HUDEP-2 (cell line): ENCODE results near the gene ZSCAN10.
"Not testable (repeated sequence)": the region's sequence is repeated elsewhere in the genome, so short reads cannot be mapped to it uniquely, and the experiment has no call there.

Experiments
- DNase-seq, 76 experiments: peaks; one replicate each; lab custom pipeline; 2025; ENCODE audit not compliant: unreplicated experiment in 76 of 76; lab: John Stamatoyannopoulos, UW

Gene ZSCAN10

DNA sequence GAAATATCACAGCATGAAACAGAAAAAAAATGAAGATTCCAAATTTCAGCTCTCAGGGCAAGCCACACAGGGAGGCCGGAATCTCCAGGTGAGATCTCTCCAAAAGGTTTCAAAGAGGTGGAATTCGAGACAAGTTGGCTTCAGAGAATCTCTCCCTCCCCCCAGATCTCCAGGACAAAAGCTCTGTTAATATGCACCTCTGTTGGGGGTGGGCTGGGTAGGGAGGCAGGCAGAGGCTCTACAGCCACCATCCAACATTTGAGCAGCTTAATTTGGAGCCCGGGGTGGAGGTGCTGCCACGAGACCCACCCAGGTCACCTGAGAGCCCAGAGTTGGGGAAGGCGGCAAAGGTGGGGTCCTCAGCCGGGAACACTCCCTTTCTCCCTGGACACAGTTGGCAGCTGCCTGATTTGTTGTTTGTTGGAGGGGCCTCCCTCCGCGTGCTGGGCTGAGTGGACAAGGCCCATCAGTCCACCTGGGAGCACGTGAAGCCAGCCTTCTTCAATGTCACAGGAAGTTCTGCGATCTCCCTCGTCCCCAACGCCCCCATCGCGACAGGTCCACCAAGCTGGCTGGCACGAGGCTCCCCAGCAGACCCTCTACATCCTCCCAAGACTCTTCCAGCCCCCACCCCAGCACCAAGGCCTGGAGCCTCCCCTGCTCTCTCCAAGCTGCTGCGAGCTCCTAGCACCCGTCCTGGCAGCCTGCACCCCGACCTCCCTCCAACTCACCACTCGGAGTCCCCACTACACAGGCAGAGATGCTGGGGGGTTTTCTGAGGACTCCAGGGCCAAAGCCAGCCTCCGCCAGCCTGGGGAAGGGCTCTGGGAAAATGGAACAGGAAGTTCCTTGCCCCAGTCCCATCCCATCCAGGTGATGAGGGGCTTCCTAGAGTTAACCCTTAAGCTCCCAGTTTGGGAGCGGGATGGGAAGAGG is at the start of gene ZSCAN10:
ZSCAN10 (minus strand) TSS at position 836 of the 936 bp plus-strand sequence. CDS start 6,357 bp downstream, outside the sequence.
- no peak for DNase-seq

DNA sequence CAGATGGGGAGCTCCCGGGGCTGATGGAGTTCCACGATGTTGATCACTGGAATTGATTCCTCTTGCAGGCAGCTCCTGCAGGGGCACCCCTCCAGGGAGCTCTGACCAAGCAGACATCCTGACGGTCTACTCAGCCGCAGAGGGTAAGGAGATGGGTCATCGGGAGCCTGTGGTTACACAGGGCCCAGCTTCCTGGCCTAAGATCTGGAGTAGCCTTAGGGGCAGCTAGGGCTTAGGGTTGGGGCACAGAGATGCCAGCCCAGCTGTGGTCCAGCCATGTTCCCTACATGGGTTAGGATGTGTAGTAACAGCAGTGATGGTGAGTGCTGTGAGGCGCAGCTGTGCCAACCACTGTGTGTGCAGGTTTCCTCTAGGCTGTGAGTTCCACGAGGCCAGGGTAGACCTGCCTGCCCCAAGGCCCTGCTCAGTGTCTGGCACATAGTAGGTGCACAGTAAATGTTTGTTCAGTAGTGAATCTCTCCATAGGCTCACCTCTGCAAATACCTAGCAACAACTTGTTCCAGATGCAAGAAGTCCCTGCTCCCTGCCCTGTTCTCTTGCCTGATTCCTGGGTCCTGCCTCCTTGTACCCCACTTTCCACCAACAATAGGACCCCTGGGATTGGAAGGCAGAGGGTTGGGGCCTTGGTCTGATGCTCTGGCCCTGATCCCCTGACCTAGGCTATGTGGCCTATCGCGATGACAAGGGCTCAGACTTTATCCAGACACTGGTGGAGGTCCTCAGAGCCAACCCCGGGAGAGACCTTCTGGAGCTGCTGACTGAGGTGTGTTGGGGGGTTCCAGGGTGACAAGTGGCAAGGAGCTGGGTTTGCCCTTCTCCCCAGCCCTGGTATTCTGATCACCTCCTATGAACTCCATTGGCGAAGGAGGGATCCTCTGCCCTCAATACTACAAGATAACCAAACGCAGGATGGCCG is 49.4 kb upstream of the ZSCAN10 start:
- DNase-seq = no peak

DNA sequence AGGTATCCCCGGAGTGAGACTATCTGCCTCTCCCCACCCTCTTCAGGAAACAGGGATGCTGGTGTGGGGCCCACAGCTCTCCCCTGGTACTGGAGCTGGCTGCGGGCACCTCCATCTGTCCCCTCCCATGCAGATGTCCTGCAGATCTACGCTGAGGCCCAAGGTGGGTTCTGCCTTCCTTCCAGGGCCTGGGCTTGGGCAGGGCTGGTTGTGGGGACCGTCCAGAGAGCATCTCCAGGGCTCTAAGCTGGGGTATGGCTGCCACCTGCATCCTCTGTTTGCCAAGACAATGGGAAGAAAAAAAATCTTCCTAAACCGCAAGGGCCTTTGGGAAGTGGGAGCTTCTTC is 48.6 kb upstream of the ZSCAN10 start:
- no peak for DNase-seq

DNA sequence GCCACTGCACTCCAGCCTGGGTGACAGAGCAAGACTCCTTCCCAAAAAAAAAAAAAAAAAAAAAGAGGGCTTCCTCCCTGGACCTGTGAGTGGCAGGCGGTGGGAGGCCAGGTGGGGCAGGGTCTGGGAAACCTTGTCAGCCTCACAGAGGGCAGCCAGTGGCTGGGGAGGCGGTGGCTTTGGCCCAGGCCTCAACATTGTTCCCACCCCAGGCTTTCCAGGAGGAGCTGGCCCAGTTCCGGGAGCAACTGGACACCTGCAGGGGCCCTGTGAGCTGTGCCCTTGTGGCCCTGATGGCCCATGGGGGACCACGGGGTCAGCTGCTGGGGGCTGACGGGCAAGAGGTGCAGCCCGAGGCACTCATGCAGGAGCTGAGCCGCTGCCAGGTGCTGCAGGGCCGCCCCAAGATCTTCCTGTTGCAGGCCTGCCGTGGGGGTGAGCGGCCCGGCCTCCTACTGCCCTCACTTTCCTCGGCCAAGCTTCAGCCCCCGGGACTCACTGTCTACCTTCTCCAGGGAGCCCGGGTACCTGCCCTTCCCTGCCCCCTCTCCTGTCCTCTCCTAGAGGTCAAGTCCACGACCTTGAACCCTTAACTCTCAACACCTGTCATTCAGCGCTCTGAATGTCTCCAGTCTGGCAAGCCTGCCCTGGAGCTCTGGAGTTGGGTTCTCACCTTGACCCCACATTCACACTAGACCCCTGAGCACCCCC is 48.1 kb upstream of the ZSCAN10 start:
- no peak for DNase-seq

DNA sequence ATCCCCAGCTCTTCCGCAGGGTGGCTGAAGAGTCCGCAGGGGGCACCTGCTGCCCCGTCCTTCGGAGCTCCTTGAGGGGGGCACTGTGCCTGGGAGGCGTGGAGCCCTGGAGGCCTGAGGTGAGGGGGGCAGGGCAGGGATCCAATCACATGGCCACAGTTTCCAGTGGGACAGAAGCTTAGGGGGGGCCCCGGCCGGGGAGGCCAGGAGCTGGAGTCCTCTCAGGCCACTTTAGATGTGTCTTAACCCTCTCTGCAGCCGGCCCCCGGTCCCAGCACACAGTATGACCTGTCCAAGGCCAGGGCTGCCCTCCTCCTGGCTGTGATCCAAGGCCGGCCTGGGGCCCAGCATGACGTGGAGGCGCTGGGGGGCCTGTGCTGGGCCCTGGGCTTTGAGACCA is 46.6 kb upstream of the ZSCAN10 start:
- DNase-seq = no peak

DNA sequence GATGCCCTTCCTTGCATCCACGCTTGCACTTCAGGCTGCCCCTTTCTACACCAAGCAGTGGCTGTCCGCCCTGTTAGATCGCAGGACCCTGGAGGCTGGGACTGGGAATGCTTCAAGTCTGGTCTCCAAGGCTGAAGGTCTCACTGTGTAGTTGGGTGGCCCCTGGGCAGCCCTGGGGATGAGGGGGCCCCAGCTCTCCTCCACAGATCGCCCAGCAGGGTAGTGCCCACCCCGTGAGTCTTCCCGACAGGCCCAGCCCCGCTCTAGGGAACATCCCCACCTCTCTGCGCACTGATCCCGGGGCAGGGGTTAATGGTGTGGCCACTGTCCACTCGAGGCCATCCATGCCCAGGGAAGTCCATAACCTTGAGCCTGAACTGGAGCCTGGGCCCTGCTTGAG is 46.1 kb upstream of the ZSCAN10 start:
- no peak for DNase-seq

DNA sequence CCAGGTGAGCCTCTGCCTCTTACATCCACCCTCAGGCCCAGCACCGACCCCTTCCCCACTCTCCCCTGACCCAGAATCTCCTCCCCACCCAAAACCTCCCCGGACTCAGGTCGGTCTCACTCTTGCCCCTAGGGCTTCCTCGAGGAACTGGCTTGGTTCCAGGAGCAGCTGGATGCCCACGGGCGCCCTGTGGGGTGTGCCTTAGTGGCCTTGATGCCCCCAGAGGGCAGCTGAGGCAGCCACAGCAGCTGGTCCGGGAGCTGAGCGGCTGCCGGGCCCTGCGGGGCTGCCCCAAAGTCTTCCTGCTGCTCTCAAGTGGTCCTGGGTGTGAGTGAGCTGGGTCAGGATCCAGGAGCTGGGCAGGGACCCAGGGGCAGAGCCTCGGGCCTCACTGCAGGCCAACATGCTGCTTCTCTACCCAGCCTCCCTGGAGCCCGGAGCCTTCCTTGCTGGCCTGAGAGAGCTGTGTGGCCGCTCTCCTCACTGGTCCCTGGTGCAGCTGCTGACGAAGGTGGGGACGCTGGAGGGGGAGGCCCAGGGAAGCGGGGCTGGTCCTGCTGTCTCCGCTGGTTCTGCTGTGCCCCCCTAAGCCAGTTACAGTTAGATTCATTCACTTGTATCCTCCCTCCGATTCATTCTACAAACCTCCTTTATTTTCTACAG is 45.4 kb upstream of the ZSCAN10 start:
- no peak for DNase-seq

DNA sequence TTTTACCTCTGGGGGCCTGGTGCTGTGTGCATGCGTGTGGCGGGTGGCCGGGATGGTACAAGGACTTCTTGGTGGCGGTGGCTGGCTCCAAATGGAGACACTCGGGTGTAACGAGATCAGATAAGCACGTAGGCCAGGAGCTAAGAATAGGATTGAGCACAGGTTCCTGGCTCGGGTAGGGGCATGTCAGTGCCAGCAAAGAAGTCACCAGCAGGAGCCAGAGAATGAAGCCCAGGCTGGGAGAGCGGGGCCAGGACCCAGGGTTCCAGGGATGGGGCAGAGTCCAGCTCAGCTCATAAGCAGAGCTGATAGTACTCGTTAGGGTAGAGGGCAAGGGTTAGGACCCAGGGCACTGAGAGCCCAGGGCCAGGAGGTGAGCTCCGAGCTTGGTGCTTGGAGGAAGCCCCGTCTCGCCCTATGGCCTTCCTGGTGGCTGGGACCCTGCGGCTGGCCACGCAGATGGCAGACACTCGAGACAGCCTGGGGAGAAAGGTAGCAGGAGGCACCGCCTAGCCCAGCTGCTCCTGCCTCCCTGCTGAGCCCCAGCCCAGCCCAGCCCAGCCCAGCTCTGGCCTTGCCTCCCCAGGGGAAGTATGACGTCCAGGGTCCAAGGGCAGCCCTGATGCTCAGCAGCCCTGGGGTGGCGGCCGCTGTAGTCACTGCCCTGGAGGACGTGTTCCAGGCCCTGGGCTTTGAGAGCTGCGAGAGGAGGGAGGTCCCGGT is 44.7 kb upstream of the ZSCAN10 start:
- no peak for DNase-seq

DNA sequence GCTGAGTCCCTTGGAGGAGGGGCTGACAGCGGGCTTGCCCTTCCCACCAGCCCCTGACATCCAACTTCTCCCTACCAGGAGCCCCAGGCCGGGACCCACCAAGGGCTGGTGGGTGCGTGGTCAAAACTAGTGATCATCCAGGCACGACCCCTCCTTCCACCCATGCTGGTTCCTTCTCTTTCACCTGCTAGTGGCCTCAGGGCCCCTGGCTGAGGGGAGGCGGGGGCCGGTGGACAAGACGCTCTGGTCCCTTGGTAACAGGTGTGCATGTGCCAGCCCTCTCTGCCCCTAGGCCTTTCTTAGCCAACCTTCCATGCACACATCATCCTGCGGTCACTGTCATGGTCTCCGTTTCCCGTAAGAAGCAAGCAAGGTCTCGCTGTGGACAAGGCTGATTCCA is 44.1 kb upstream of the ZSCAN10 start:
- no peak for DNase-seq

DNA sequence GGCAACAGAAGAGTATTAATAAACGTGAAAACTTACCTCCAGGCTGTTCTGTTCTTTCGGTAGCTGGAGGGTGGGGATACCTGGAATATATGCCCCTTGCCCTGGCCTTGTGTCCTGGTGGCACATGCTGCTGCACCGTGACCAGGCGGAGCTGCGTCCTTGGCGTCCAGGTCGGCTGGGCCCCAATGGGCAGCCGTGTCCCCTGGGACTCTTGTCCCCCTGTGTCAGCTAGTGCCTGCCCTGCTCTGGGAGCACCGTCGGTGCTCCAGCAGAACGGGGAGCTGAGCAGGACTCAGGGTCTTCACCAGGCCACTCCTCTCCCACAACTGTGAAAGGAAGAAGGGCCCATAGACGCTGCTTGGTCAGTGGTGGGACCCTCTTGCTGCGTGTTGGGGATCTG is 43.7 kb upstream of the ZSCAN10 start:
- no peak for DNase-seq

DNA sequence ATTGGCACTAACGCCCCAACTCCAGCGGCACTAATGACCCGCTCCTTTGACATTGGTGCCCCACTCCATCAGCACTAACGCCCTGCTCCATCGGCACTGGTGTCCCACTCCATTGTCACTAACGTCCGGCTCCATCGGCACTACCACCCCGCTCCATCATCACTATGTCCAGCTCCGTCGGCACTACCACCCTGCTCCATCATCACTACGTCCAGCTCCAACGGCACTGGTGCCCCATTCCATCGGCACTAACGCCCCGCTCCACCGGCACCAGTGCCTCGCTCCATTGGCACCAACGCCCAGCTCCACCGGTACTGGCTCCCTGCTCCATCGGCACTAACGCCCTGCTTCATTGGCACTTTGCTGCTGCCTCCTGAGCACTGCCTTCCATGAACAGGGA is 43.2 kb upstream of the ZSCAN10 start:
- DNase-seq = no peak

DNA sequence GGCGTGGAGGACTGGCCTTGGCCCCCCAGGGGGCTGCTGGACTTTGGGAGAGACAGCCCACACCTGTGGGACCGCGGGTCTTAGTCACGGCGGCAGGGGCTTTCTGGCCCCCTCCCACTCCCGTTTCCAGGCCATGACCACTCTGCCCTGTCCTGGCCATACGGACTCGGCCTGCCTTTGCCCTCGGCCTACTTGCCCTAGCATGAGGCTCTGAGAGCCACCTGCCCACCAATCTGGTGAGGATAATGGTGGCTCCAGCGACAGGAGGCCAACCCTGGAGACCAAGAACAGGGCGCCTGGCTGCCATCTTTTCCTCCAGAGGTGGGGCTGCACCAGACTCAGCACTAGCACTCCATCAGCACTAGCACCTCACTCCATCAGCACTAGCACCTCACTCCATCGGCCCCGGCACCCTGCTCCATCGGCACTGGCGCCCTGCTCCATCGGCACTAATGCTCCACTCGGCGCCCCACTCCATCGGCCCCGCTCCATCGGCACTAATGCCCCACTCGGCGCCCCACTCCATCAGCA is 42.8 kb upstream of the ZSCAN10 start:
- no peak for DNase-seq

DNA sequence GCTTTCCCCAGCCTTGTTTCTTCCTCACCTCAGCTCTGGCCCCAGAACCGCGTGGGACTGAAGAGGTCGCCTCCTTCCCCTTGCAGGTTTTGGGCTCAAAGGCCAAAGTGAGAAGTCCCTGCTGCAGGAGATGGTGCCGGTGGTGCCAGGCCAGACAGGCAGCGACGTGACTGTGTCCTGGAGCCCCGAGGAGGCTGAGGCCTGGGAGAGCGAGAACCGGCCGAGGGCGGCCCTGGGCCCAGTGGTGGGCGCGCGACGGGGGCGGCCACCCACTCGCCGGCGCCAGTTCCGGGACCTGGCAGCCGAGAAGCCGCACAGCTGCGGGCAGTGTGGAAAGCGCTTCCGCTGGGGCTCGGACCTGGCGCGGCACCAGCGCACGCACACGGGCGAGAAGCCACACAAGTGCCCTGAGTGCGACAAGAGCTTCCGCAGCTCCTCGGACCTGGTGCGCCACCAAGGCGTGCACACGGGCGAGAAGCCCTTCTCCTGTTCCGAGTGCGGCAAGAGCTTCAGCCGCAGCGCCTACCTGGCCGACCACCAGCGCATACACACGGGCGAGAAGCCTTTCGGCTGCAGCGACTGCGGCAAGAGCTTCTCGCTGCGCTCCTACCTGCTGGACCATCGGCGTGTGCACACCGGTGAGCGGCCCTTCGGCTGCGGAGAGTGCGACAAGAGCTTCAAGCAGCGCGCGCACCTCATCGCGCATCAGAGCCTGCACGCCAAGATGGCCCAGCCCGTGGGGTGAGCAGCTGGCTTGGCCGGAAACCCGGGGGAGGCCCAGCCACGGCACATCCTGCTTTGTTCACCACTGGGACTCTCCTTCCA is 41.7 kb upstream of the ZSCAN10 start:
- no peak for DNase-seq

DNA sequence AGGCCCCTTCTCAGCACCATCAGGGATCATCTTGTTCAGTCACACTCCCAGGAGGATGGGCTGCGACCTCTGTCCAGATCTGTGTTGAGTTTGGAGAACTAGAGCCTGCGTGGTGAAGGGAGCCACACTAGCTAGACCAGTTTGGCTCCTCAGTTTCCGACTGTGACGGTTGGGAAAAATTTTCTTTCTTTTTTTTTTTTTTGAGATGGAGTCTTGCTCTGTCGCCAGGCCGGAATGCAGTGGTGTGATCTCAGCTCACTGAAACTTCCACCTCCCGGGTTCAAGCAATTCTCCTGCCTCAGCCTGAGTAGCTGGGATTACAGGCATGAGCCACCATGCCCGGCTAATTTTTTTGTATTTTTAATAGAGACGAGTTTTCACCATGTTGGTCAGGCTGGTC is 40.5 kb upstream of the ZSCAN10 start:
- DNase-seq = not testable (repeated sequence)

DNA sequence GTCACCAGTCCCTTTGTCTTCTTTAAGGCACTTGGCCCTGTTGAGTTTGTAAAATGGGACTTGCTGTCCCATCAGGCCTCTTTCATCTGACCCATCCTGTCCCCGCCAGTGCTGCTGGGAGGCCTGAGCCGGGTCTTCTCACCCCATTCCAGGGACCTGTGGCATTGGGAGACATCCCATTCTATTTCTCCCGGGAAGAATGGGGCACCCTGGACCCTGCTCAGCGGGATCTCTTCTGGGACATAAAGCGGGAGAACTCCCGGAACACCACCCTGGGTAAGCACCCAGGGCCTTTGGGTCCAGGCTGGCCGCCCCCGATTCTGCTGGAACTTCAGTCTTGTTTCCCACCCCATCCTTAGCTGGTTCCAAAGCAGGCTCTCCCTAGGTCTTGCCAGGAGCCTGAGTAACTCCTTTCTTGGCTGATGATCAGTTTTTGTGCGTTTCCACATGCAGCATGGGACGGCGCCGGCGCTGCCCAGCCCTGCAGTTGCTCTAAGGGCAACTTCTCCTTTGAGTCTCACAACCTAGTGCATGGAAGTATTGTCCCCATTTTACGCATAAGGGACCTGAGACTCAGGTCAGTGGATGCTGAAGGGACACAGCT is 39.8 kb upstream of the ZSCAN10 start:
- DNase-seq = no peak

DNA sequence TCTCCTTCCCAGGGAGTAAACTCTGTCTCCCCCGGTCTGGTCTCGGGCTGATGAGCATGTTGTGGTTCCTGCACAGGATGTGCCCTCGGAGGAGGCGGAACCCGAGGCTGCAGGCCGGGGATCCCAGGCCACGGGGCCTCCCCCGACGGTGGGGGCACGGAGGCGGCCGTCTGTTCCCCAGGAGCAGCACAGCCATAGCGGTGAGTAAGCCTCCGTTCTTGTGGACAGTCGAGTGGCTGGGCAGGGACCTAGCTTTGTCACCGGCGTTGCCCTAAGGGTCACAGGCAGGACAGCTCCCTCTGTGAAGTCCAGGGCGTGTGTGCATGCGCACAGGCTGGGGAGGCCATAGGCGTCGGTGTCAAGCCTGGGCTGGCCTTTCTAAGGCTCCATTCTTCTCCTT is 39.2 kb upstream of the ZSCAN10 start:
- no peak for DNase-seq

DNA sequence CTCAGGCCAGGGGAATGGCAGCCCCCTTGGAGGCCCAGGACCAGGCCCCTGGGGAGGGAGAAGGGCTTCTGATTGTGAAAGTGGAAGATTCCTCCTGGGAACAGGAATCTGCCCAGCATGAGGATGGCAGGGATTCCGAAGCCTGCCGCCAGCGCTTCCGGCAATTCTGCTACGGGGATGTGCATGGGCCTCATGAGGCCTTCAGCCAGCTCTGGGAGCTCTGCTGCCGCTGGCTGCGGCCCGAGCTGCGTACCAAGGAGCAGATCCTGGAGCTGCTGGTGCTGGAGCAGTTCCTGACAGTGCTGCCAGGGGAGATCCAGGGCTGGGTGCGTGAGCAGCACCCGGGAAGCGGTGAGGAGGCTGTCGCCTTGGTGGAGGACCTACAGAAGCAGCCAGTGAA is 38.2 kb upstream of the ZSCAN10 start:
- DNase-seq = no peak

DNA sequence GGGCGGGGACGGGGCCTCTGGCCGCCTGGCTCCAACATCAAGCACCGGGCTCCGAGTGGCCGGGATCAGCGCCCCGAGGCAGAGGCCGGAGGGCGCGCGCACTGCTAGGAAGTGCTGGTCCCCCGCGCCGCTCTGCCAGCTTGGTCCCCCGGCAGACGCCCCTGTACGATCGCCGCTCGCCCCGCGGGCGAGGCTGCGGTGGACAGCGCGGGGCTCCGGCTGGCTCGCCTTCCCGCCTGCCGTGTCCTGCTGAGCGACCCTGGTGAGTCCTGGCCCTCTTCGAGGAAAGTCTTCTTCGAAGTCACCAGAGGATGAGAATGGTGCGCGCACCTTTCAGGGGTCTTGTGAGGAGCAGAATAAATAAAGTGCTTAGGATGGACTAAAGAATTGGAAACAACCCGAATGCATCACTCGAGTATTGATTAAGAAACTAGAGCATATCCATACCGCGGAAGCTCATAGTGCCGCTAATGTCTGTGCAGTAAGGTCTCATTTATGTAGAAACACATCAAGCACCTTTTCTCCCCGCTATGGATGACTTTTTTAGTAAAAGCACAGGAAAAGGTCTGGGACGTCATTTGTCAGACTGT is 36.1 kb upstream of the ZSCAN10 start:
- DNase-seq = peak in 1 of 76 experiments; percentile 71
